GM19023 (cell line): ENCODE measurements around the gene P3H2.

Source experiments
- ATAC-seq: cut with Tn5 transposase; IDR thresholded peaks from one replicate; pipeline ENCODE4 v1.9.1; 2021; ENCODE audit warnings: mild to moderate bottlenecking, moderate library complexity; ENCODE audit not compliant: unreplicated experiment

P3H2 gene

DNA sequence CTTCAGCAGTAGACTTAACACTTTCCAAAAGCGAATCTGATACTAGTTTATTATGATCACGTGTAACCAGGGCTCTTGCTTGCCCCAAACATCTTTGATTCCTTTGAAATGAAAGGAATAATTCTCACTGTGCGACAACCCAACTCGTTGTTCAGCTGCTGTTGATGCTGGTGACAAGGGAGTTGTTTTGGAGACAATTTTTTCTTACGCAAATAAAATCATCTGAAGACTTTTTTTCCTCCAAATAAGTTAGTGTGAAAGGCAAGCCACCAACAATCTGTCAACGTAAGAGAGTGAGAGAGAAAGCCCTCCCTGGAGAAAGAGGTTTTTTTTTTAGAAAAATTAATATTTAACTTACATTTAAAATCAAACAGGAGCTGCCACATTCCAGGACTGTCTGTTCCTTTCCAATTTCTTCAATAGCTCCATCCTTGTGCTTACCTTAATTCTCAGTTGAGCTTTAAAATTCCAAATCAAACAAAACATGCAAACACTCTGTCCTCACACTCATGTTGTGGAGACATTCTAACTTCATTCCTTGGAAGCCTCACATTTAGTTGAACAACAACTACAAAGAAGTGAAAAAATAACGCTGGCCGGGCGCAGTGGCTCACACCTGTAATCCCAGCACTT, 4.9 kb upstream of the P3H2 start:
- no peak for ATAC-seq

GRCh38 chr3:190124067-190124466, 3.4 kb upstream of the P3H2 start:
- no peak for ATAC-seq

DNA sequence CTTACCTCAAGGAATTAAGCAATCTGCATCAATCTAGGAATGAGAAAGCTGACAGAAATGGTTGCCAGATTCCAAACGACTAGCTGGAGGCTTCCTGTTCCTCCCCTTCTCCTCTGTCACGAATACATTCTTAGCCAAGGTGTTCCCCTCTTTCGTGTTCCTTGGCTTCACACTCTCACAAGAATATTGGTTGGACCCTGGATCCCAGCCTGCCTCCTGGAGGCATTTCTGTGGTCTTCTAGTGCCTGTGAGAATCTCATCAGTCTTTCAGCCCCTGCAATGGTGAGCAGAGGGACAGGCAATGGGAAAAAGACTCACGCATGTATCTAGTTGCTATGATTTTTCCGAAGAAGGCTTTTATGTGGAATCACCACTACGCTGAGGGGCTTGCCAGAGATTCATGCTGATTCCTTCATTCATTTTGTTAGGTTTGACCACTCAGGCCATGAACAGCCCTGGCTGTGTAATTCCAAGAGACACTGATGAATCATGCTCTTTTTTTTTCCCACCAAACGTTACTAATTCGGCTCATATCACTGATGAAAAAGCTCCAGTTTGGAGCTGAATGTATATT, 1.6 kb upstream of the P3H2 start:
- ATAC-seq = no peak

- no peak for ATAC-seq
Measured at GRCh38 chr3:190121383-190121782, 686 bp upstream of the P3H2 start.

GRCh38 chr3:190121061-190121377, 322 bp upstream of the P3H2 start:
- no peak for ATAC-seq

GRCh38 chr3:190119461-190120268, 1.0 kb downstream of the P3H2 start:
- ATAC-seq = no peak

- ATAC-seq = no peak
Measured at GRCh38 chr3:190118438-190118837, 2.3 kb downstream of the P3H2 start.

- no peak for ATAC-seq
Measured at GRCh38 chr3:190117981-190118380, 2.7 kb downstream of the P3H2 start.

GRCh38 chr3:190116551-190117067, 4.1 kb downstream of the P3H2 start:
- no peak for ATAC-seq

GRCh38 chr3:190110826-190111225, 9.9 kb downstream of the P3H2 start:
- no peak for ATAC-seq

- no peak for ATAC-seq
Measured at GRCh38 chr3:190109441-190109840, 11.3 kb downstream of the P3H2 start.

- ATAC-seq = no peak
Measured at GRCh38 chr3:190108804-190109203, 11.9 kb downstream of the P3H2 start.

GRCh38 chr3:190105876-190106275, 14.8 kb downstream of the P3H2 start:
- ATAC-seq = no peak

GRCh38 chr3:190101320-190102011, 19.2 kb downstream of the P3H2 start:
- no peak for ATAC-seq

GRCh38 chr3:190099099-190099498, 21.6 kb downstream of the P3H2 start:
- no peak for ATAC-seq

- no peak for ATAC-seq
Measured at GRCh38 chr3:190097617-190098016, 23.1 kb downstream of the P3H2 start.

DNA sequence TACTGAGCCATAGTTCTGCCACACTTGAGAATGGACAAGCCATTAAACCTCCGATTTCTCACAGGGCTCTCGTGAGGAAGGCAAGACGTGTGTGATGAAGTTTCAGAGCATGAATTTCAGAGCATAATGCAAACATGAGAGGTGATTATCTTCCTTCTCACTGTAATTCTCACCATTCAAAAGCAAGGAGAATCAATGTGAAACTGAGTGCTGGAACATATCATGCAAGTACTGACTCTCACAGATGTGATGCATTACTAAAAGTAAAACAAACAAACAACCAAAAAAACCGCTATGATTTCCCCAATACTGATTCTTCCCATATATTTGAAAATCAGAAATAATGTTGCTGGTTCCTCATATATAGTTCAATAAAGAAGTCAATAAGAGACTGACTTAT, 23.7 kb downstream of the P3H2 start:
- ATAC-seq = no peak

- ATAC-seq = no peak
Measured at GRCh38 chr3:190096345-190096744, 24.4 kb downstream of the P3H2 start.

GRCh38 chr3:190094160-190094718, 26.5 kb downstream of the P3H2 start:
- no peak for ATAC-seq

DNA sequence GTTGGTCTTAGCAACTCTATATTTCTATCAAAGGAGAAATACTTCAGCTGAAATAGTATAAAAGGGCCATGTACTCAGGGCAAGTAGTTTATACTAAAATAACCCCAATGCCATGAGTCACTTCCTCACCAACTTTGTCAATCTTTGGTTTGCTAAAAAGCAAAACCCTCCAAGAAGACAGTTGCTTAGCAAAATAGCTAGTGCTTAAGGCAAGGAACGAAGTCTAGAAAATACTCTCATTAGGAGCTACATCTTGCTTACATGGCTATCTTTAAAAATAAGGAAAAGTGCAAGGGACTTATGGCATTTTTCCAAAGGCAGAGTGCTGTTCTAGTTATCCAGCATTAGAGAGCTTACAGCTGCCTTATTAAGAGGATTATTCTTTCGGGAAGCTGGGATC, 28.4 kb downstream of the P3H2 start:
- ATAC-seq = no peak

DNA sequence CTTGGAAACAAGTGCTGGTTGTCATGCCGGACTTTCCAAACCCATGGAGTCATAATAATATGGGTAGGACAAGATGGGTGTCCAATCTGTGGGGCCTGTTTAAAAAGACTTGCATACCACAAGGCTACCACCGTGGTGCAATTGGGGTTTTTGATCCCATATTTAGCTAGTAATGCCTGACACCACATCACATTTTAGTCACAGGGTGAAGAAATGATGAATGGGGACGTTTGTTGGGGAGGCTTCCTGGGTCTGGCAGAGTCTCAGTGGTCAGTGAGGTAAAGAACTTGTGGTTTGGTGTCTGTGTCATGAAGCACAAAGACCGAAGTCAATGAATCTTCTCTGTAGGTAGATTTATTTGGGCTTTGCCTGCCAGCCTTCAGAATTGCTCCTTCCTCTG, 31.0 kb downstream of the P3H2 start:
- ATAC-seq = peak; percentile 67
